DOHH2 (cell line): ENCODE data around the gene GRAMD2B.
"Not testable (repeated sequence)": the region's sequence is repeated elsewhere in the genome, so short reads cannot be mapped to it uniquely, and the experiment has no call there.

ENCODE experiments used
- H3F3A ChIP-seq: fragments of 200-600 bp; sonication (generic), shearing (Covaris generic); 2 replicates; pipeline ENCODE4 v1.6.0; 2016; ENCODE audit warnings: antibody characterized with exemption, mild to moderate bottlenecking; ENCODE audit not compliant: control insufficient read depth, insufficient read depth
- H3K27ac ChIP-seq: fragments of 200-600 bp; sonication (generic); 2 replicates; pipeline ENCODE4 v1.5.1; 2014; ENCODE audit warnings: low read depth, mild to moderate bottlenecking, low read length, moderate library complexity
- H3K27me3 ChIP-seq: fragments of 200-600 bp; sonication (generic); 2 replicates; pipeline ENCODE4 v1.6.1; 2014; ENCODE audit warnings: mild to moderate bottlenecking, low read length, mixed read lengths; ENCODE audit not compliant: control insufficient read depth
- H3K36me3 ChIP-seq: fragments of 200-600 bp; sonication (generic); 2 replicates; pipeline ENCODE4 v1.6.1; 2014; ENCODE audit warnings: mild to moderate bottlenecking, low read length, moderate library complexity, mixed read lengths; ENCODE audit not compliant: control insufficient read depth
- H3K4me1 ChIP-seq: fragments of 200-600 bp; sonication (generic); 2 replicates; pipeline ENCODE4 v1.6.1; 2014; ENCODE audit warnings: mild to moderate bottlenecking, low read length, mixed read lengths; ENCODE audit not compliant: control insufficient read depth
- H3K4me2 ChIP-seq: fragments of 200-600 bp; sonication (generic); 2 replicates; pipeline ENCODE4 v1.6.0; 2014; ENCODE audit warnings: mild to moderate bottlenecking, low read length, moderate library complexity
- H3K4me3 ChIP-seq: fragments of 200-600 bp; sonication (generic); 2 replicates; pipeline ENCODE4 v1.5.1; 2014; ENCODE audit warnings: mild to moderate bottlenecking, low read length, mixed read lengths
- H3K79me2 ChIP-seq: fragments of 200-600 bp; sonication (generic); 2 replicates; pipeline ENCODE4 v1.6.1; 2014; ENCODE audit warnings: mild to moderate bottlenecking, low read length, mixed read lengths; ENCODE audit not compliant: control insufficient read depth
- H3K9me2 ChIP-seq: fragments of 200-600 bp; sonication (generic); replicated peaks from 2 replicates; pipeline ENCODE4 v1.6.1; 2014; ENCODE audit warnings: mild to moderate bottlenecking, low read length, mixed read lengths; ENCODE audit not compliant: control insufficient read depth
- H3K9me3 ChIP-seq: fragments of 200-600 bp; sonication (generic); 2 replicates; pipeline ENCODE4 v1.6.1; 2014; ENCODE audit warnings: antibody characterized with exemption, low read length, mixed read lengths; ENCODE audit not compliant: control insufficient read depth, insufficient read depth
- H4K20me1 ChIP-seq: fragments of 200-600 bp; sonication (generic); 2 replicates; pipeline ENCODE4 v1.6.0; 2014; ENCODE audit warnings: low read depth, mild to moderate bottlenecking, antibody characterized with exemption, low read length, moderate library complexity; ENCODE audit not compliant: control insufficient read depth, insufficient read depth
- CTCF ChIP-seq: fragments of 200-600 bp; sonication (generic); IDR thresholded peaks from one replicate; pipeline ENCODE4 v1.5.1; 2014; ENCODE audit warnings: antibody characterized with exemption, mild to moderate bottlenecking, low read depth, low read length; ENCODE audit not compliant: poor library complexity, severe bottlenecking
- EZH2phosphoT487 ChIP-seq: fragments of 200-600 bp; sonication (generic); IDR thresholded peaks from 2 replicates; pipeline ENCODE4 v1.6.1; 2017; ENCODE audit warnings: borderline replicate concordance, mild to moderate bottlenecking, antibody characterized with exemption, low read length, moderate library complexity, mixed read lengths

Gene GRAMD2B

GRCh38 chr5:126438868-126439267 is 15.7 kb downstream of the GRAMD2B start:
- no peaks in the 10 kb centered on the region for H3K36me3 ChIP-seq
- TF ChIP-seq CTCF (no peak), EZH2phosphoT487 (no peak)
- no peaks in the 10 kb centered on the region for H3K4me1 ChIP-seq
- H4K20me1 ChIP-seq = no peaks in the 10 kb centered on the region
- H3K79me2 ChIP-seq = no peaks in the 10 kb centered on the region
- H3K9me2 ChIP-seq = no peaks in the 10 kb centered on the region
- no peak overlapping the region for H3K4me3 ChIP-seq
- H3F3A ChIP-seq = no peaks in the 10 kb centered on the region
- no peaks in the 10 kb centered on the region for H3K27me3 ChIP-seq
- no peak overlapping the region for H3K4me2 ChIP-seq
- H3K27ac ChIP-seq = no peak overlapping the region
- no peaks in the 10 kb centered on the region for H3K9me3 ChIP-seq

- not testable (repeated sequence) for H3K4me2 ChIP-seq, H3K36me3 ChIP-seq, H3K9me3 ChIP-seq, H3F3A ChIP-seq, H4K20me1 ChIP-seq, H3K79me2 ChIP-seq, H3K27ac ChIP-seq, H3K9me2 ChIP-seq, H3K27me3 ChIP-seq, H3K4me3 ChIP-seq, H3K4me1 ChIP-seq
These were observed 16.5 kb downstream of the GRAMD2B start for GRCh38 chr5:126439724-126440123.

DNA sequence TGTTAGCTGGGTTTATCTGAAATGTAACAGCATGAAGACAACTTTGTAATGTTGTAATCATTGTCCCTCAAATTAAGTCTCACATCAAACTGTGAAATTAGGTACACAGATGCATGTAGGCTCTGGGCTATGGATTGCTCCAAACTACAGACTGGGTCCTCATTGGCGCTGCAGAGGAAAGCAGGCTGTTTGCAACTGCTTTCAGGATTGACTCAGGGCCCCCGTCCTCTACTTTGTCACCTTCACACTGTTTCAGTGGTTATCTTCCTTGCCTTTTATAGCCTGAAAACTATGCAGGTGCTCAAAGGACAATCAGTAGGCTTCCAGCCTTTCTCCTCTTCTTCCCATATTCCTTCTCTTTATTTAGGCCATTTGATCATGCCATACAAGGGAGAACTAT is 18.0 kb downstream of the GRAMD2B start:
- TF ChIP-seq EZH2phosphoT487 = no peak
- TF ChIP-seq CTCF = no peak
- H3K4me1 ChIP-seq = no peaks in the 10 kb centered on the region
- no peaks in the 10 kb centered on the region for H3K27me3 ChIP-seq
- no peaks in the 10 kb centered on the region for H4K20me1 ChIP-seq
- H3K27ac ChIP-seq = no peak overlapping the region
- no peaks in the 10 kb centered on the region for H3K79me2 ChIP-seq
- H3K4me3 ChIP-seq = no peak overlapping the region
- H3K9me2 ChIP-seq = no peaks in the 10 kb centered on the region
- no peaks in the 10 kb centered on the region for H3K9me3 ChIP-seq
- H3K4me2 ChIP-seq = no peak overlapping the region
- no peaks in the 10 kb centered on the region for H3F3A ChIP-seq
- H3K36me3 ChIP-seq = no peaks in the 10 kb centered on the region

- no peaks in the 10 kb centered on the region for H3K79me2 ChIP-seq
- TF ChIP-seq EZH2phosphoT487 (no peak), CTCF (no peak)
- H3K4me2 ChIP-seq = no peak overlapping the region
- no peaks in the 10 kb centered on the region for H3F3A ChIP-seq
- no peaks in the 10 kb centered on the region for H3K4me1 ChIP-seq
- H3K36me3 ChIP-seq = no peaks in the 10 kb centered on the region
- H4K20me1 ChIP-seq = no peaks in the 10 kb centered on the region
- H3K4me3 ChIP-seq = no peak overlapping the region
- H3K27me3 ChIP-seq = no peaks in the 10 kb centered on the region
- H3K9me3 ChIP-seq = no peaks in the 10 kb centered on the region
- H3K9me2 ChIP-seq = no peaks in the 10 kb centered on the region
- H3K27ac ChIP-seq = no peak overlapping the region
These were observed 20.2 kb downstream of the GRAMD2B start for GRCh38 chr5:126443374-126443851.
